Natural killer cell (primary cell): ENCODE measurements around the gene TEAD3. TPM values are rescaled to one million over a fixed set of nuclear protein-coding genes. Genes with fewer than 3 reads are reported as not detected.

Source experiments
- ATAC-seq, 3 donors: fragments of 150-1000 bp in 2 of 3; fragments of 200-7000 bp in 1 of 3; cut with Tn5 transposase; 1 replicate in 1 of 3; 2 replicates in 2 of 3; pipeline ENCODE4 v1.10.0; 2021; ENCODE audit warnings: mild to moderate bottlenecking in 2 of 3, moderate library complexity in 2 of 3
- DNase-seq, 2 donors: peaks; one replicate each; pipeline versions ENCODE4 v3.0.0 to v3.0.0-alpha.2; 2013 to 2021; ENCODE audit warnings: mixed read lengths in 1 of 2
- H3K27ac ChIP-seq: one replicate; pipeline ENCODE4 v1.5.1; 2013; ENCODE audit warnings: mild to moderate bottlenecking, low read length
- H3K27me3 ChIP-seq: one replicate; pipeline ENCODE4 v1.6.1; 2013; ENCODE audit warnings: low read length; ENCODE audit not compliant: control insufficient read depth, insufficient read depth
- H3K36me3 ChIP-seq: one replicate; pipeline ENCODE4 v1.6.1; 2013; ENCODE audit warnings: low read length; ENCODE audit not compliant: control insufficient read depth, insufficient read depth
- H3K4me1 ChIP-seq: one replicate; pipeline ENCODE4 v1.6.1; 2013; ENCODE audit warnings: low read length; ENCODE audit not compliant: control insufficient read depth, insufficient read depth
- H3K4me3 ChIP-seq: one replicate; pipeline ENCODE4 v1.5.1; 2013; ENCODE audit warnings: low read length
- H3K9me3 ChIP-seq: one replicate; pipeline ENCODE4 v1.6.1; 2013; ENCODE audit warnings: low read length; ENCODE audit not compliant: control insufficient read depth, insufficient read depth
- H3K27ac Mint-ChIP-seq, 2 donors: one replicate each; pipeline ENCODE4 v1.8.0; 2022; ENCODE audit warnings: mild to moderate bottlenecking in 2 of 2, mixed read lengths in 2 of 2, moderate library complexity in 1 of 2
- H3K27me3 Mint-ChIP-seq, 2 donors: one replicate each; pipeline ENCODE4 v1.8.0; 2022; ENCODE audit warnings: low read depth in 2 of 2, mixed read lengths in 2 of 2
- H3K36me3 Mint-ChIP-seq: one replicate; pipeline ENCODE4 v1.8.0; 2022; ENCODE audit warnings: mixed read lengths
- H3K4me1 Mint-ChIP-seq, 2 donors: one replicate each; pipeline ENCODE4 v1.8.0; 2022; ENCODE audit warnings: mixed read lengths in 2 of 2
- H3K4me3 Mint-ChIP-seq: one replicate; pipeline ENCODE4 v1.8.0; 2022; ENCODE audit warnings: mild to moderate bottlenecking, moderate library complexity, mixed read lengths
- H3K9me3 Mint-ChIP-seq, 2 donors: one replicate each; pipeline ENCODE4 v1.8.0; 2022; ENCODE audit warnings: mixed read lengths in 2 of 2
- CTCF ChIP-seq: fragments of 200-600 bp; IDR thresholded peaks from one replicate; pipeline ENCODE4 v1.8.0; 2022; ENCODE audit warnings: antibody characterized with exemption
- whole genome bisulfite sequencing: methylation state at CpG from one replicate; pipeline ENCODE4 v1.1.7; 2013; ENCODE audit warnings: missing lambda C conversion rate; ENCODE audit not compliant: insufficient coverage; 5-methylcytosine and 5-hydroxymethylcytosine counted together
- intact Hi-C: fragments of 100-400 bp; cut with micrococcal nuclease; formaldehyde crosslinking; loops from one replicate; pipeline ENCODE4 v1.14.2; 2022
- total RNA-seq, 4 donors: library from RNA; stranded (reverse); fragments of 120-200 nt in 1 of 4; gene quantifications; one replicate each; pipeline versions ENCODE4 v1.2.3 to v1.2.4, GENCODE V29; 2013 to 2022

Gene TEAD3
- total RNA-seq, 3 donors from 2014 or later (not counting 1 experiment from before 2014, with no cell fraction given): 0.39 TPM; not detected in 2

- 99% methylated on average over 4 of the region's 4 CpGs for WGBS
- Mint-ChIP-seq H3K36me3 (no peaks in the 10 kb centered on the region), H3K27ac (no peak overlapping the region)
Measured at GRCh38 chr6:35463292-35463691, 33.6 kb downstream of the TEAD3 start.

GRCh38 chr6:35461270-35461669 lies 35.6 kb downstream of the TEAD3 start:
- WGBS: 98% methylated on average over 3 of the region's 3 CpGs
- DNase-seq: no peak
- Mint-ChIP-seq H3K27ac (no peak overlapping the region), H3K4me1 (no peaks in the 10 kb centered on the region), H3K27me3 (no peaks in the 10 kb centered on the region), H3K4me3 (no peak overlapping the region), H3K36me3 (no peaks in the 10 kb centered on the region), H3K9me3 (no peaks in the 10 kb centered on the region)
- no peaks in the 10 kb centered on the region for H3K9me3 ChIP-seq
- TF ChIP-seq CTCF: no peak
- intact Hi-C loops: no loop called here
- no peaks in the 10 kb centered on the region for H3K4me1 ChIP-seq
- no peak overlapping the region for H3K27ac ChIP-seq
- H3K27me3 ChIP-seq: no peaks in the 10 kb centered on the region
- peaks cover 7% of the 10 kb centered on the region for H3K36me3 ChIP-seq
- no peak for ATAC-seq
- no peak overlapping the region for H3K4me3 ChIP-seq

More at GRCh38 chr6:35463292-35463691, 33.6 kb downstream of the TEAD3 start:
- no peak overlapping the region for H3K4me3 Mint-ChIP-seq
- peaks cover 5% of the 10 kb centered on the region for H3K36me3 ChIP-seq
- intact Hi-C loops: no loop called here
- no peak for TF ChIP-seq CTCF
- DNase-seq (no peak), ATAC-seq (no peak)
- H3K4me3 ChIP-seq: no peak overlapping the region
- peaks cover 10% of the 10 kb centered on the region in 2 donors for H3K4me1 Mint-ChIP-seq
- no peaks in the 10 kb centered on the region for H3K9me3 ChIP-seq
- H3K9me3 Mint-ChIP-seq: no peaks in the 10 kb centered on the region
- H3K4me1 ChIP-seq: peaks cover 7% of the 10 kb centered on the region
- H3K27ac ChIP-seq: no peak overlapping the region
- no peaks in the 10 kb centered on the region for H3K27me3 Mint-ChIP-seq
- no peaks in the 10 kb centered on the region for H3K27me3 ChIP-seq

GRCh38 chr6:35457907-35458306 lies 39.0 kb downstream of the TEAD3 start:
- intact Hi-C loops: no loop called here
- TF ChIP-seq CTCF: no peak
- ATAC-seq (no peak), DNase-seq (no peak)
- no peaks in the 10 kb centered on the region for H3K9me3 ChIP-seq
- peaks cover 11% of the 10 kb centered on the region for H3K36me3 ChIP-seq
- peaks cover 5 to 12% of the 10 kb centered on the region in 2 donors for H3K4me1 Mint-ChIP-seq
- no peak overlapping the region for H3K4me3 ChIP-seq
- H3K4me3 Mint-ChIP-seq: no peak overlapping the region
- no peaks in the 10 kb centered on the region for H3K36me3 Mint-ChIP-seq
- H3K27me3 ChIP-seq: no peaks in the 10 kb centered on the region
- H3K27ac ChIP-seq: no peak overlapping the region
- WGBS: 96% methylated on average over 4 of the region's 4 CpGs
- peaks cover under 1% of the 10 kb centered on the region for H3K4me1 ChIP-seq
- H3K27me3 Mint-ChIP-seq: no peaks in the 10 kb centered on the region
- H3K27ac Mint-ChIP-seq: no peak overlapping the region
- no peaks in the 10 kb centered on the region for H3K9me3 Mint-ChIP-seq
